Endothelial cell of umbilical vein (primary cell): Measurements from ENCODE around the gene BEAN1. TPM values are rescaled to one million over a fixed set of nuclear protein-coding genes. Genes with fewer than 3 reads are reported as not detected.

ENCODE experiments used
- BruUV-seq: library from RNA; stranded (reverse); fragments of 400-500 nt; replicated peaks from 2 replicates; lab custom pipeline; 2021; lab: Mats Ljungman, UMichigan
- CTCF ChIA-PET: fragments of 300-600, 350-600 bp; sonication (Branson Sonifier 250); formaldehyde crosslinking; loops from one replicate; lab custom pipeline; 2021; ENCODE audit warnings: antibody characterized with exemption, inconsistent platforms; lab: Charles Lee
- POLR2A ChIA-PET: fragments of 300-600, 350-600 bp; sonication (Branson Sonifier 250); formaldehyde crosslinking; loops from one replicate; lab custom pipeline; 2021; ENCODE audit warnings: antibody characterized with exemption, inconsistent platforms; lab: Charles Lee
- DNase-seq: peaks from one replicate; pipeline ENCODE4 v3.0.0-alpha.2; 2011; ENCODE audit warnings: low read depth, low spot score
- FAIRE-seq: peaks from 2 replicates; lab custom pipeline; 2011; peaks lifted over from hg19 to GRCh38; lab: Jason Lieb, UNC
- H2AFZ ChIP-seq: 2 replicates; pipeline ENCODE4 v1.6.0; 2012; ENCODE audit warnings: low read depth, low read length, control low read depth, inconsistent platforms
- H3K27ac ChIP-seq: 2 replicates; pipeline ENCODE4 v1.5.1; 2011; ENCODE audit warnings: low read depth, mild to moderate bottlenecking, control low read depth, low read length, moderate library complexity; ENCODE audit not compliant: insufficient read depth
- H3K27me3 ChIP-seq, 2 experiments: 2 replicates each; pipeline versions ENCODE4 v1.6.0 to v1.6.1; 2011; ENCODE audit warnings: low read length in 2 of 2, mixed read lengths in 1 of 2; ENCODE audit not compliant: control insufficient read depth in 2 of 2, insufficient read depth in 2 of 2
- H3K36me3 ChIP-seq, 2 experiments: 2 replicates in 1 of 2; 3 replicates in 1 of 2; pipeline ENCODE4 v1.5.1; 2011; ENCODE audit warnings: low read length in 2 of 2, mild to moderate bottlenecking in 1 of 2, moderate library complexity in 1 of 2; ENCODE audit not compliant: control insufficient read depth in 2 of 2, insufficient read depth in 2 of 2; ENCODE audit errors: extremely low read depth in 1 of 2
- H3K4me1 ChIP-seq: 3 replicates; pipeline ENCODE4 v1.5.1; 2011; ENCODE audit warnings: mild to moderate bottlenecking, low read length; ENCODE audit not compliant: control insufficient read depth, insufficient read depth; ENCODE audit errors: extremely low read depth
- H3K4me2 ChIP-seq: 2 replicates; pipeline ENCODE4 v1.6.1; 2011; ENCODE audit warnings: low read length, control low read depth, mixed read lengths; ENCODE audit not compliant: insufficient read depth
- H3K4me3 ChIP-seq, 3 experiments: fragments of 200-600 bp in 1 of 3; sonication (generic), shearing (Covaris generic) in 1 of 3; replicated peaks in 1 of 3; 2 replicates each; pipeline ENCODE4 v1.5.1; 2011 to 2016; ENCODE audit warnings: control low read depth in 3 of 3, low read length in 3 of 3, mild to moderate bottlenecking in 2 of 3, inconsistent platforms in 1 of 3, low read depth in 1 of 3, moderate library complexity in 1 of 3; ENCODE audit not compliant: insufficient read depth in 1 of 3
- H3K79me2 ChIP-seq: 2 replicates; pipeline ENCODE4 v1.6.0; 2012; ENCODE audit warnings: low read length, inconsistent platforms; ENCODE audit not compliant: control insufficient read depth, insufficient read depth
- H3K9ac ChIP-seq: replicated peaks from 2 replicates; pipeline ENCODE3; 2011; ENCODE audit warnings: low read length, control low read depth; ENCODE audit not compliant: insufficient read depth; ENCODE audit errors: extremely low read depth
- H3K9me1 ChIP-seq: replicated peaks from 3 replicates; pipeline ENCODE4 v1.6.0; 2011; ENCODE audit warnings: mild to moderate bottlenecking, low read length; ENCODE audit not compliant: control insufficient read depth, insufficient read depth; ENCODE audit errors: extremely low read depth
- H3K9me3 ChIP-seq: replicated peaks from 2 replicates; pipeline ENCODE4 v1.5.1; 2012; ENCODE audit warnings: low read length, inconsistent platforms; ENCODE audit not compliant: control insufficient read depth, insufficient read depth
- H4K20me1 ChIP-seq: replicated peaks from 2 replicates; pipeline ENCODE3; 2011; ENCODE audit warnings: mild to moderate bottlenecking, low read length; ENCODE audit not compliant: control insufficient read depth, insufficient read depth; ENCODE audit errors: extremely low read depth
- CTCF ChIP-seq, 2 donors: IDR thresholded peaks; 1 replicate in 1 of 2; 2 replicates in 1 of 2; pipeline ENCODE4 v1.5.1; 2011; ENCODE audit warnings: low read length in 2 of 2, mild to moderate bottlenecking in 2 of 2, moderate library complexity in 2 of 2, control low read depth in 1 of 2, inconsistent platforms in 1 of 2, low read depth in 1 of 2; ENCODE audit not compliant: insufficient read depth in 1 of 2; ENCODE audit errors: extremely low read depth in 1 of 2
- EZH2 ChIP-seq: IDR thresholded peaks from 2 replicates; pipeline ENCODE4 v1.6.1; 2012; ENCODE audit warnings: borderline replicate concordance, low read depth, mild to moderate bottlenecking, moderate library complexity, low read length, inconsistent platforms; ENCODE audit not compliant: severe bottlenecking
- FOS ChIP-seq: IDR thresholded peaks from 2 replicates; pipeline ENCODE4 v1.6.1; 2011; ENCODE audit warnings: mild to moderate bottlenecking, low read length, moderate library complexity, borderline replicate concordance; ENCODE audit not compliant: insufficient read depth
- GATA2 ChIP-seq: IDR thresholded peaks from 2 replicates; pipeline ENCODE4 v1.7.0; 2011; ENCODE audit warnings: low read depth, mild to moderate bottlenecking, moderate library complexity, mixed read lengths, low read length; ENCODE audit not compliant: insufficient read length, insufficient read depth
- JUN ChIP-seq: IDR thresholded peaks from 2 replicates; pipeline ENCODE4 v1.6.1; 2011; ENCODE audit warnings: borderline replicate concordance, low read depth; ENCODE audit not compliant: insufficient read length, insufficient read depth
- MAX ChIP-seq: IDR thresholded peaks from 2 replicates; pipeline ENCODE4 v1.6.1; 2011; ENCODE audit not compliant: insufficient read depth, insufficient read length
- MYC ChIP-seq: IDR thresholded peaks from one replicate; pipeline ENCODE4 v1.6.1; 2011; ENCODE audit warnings: mild to moderate bottlenecking, low read depth, low read length
- POLR2A ChIP-seq: IDR thresholded peaks from 2 replicates; pipeline ENCODE4 v1.6.1; 2012; ENCODE audit warnings: low read depth, mild to moderate bottlenecking, control low read depth, low read length
- dilution Hi-C: fragments of 300-500 bp; cut with MboI; formaldehyde crosslinking; loops from one replicate; pipeline ENCODE4 v1.15.0; 2019; ENCODE audit warnings: low sequenced_read_pairs; ENCODE audit not compliant: extremely low pct_ligation_motif_present
- intact Hi-C: fragments of 100-400 bp; cut with micrococcal nuclease; formaldehyde crosslinking; loops from one replicate; pipeline ENCODE4 v1.10.0; 2022
- polyA plus RNA-seq, 4 experiments: library from polyadenylated mRNA; depleted of rRNA in 3 of 4; stranded (reverse) in 3 of 4; unstranded in 1 of 4; fragments of >200 nt; gene quantifications; 2 replicates each; pipeline versions ENCODE4 v1.2.1 to v1.2.3, GENCODE V29; 2011 to 2012; ENCODE audit warnings: missing spikeins in 1 of 4
- total RNA-seq: library from RNA; stranded (reverse); gene quantifications from 2 replicates; pipeline ENCODE4 v1.2.3, GENCODE V29; 2021

The BEAN1 gene
- total and polyA plus RNA-seq, 2 donors (not counting 3 experiments of a cell fraction or from before 2014, with no cell fraction given) = not detected

GRCh38 chr16:66455970-66456369 is 28.9 kb downstream of the BEAN1 start:
- TF ChIP-seq MYC (no peak), GATA2 (no peak), FOS (no peak), CTCF (IDR thresholded peaks at IDR 0.05; ENCODE audit: extremely low read depth in 1 of 2, insufficient read depth in 1 of 2, low read depth in 1 of 2, low read length in 2 of 2) (no peak), POLR2A (no peak)
- H3K4me2 ChIP-seq = no peak overlapping the region
- H3K9me1 ChIP-seq = no peaks in the 10 kb centered on the region
- no peak overlapping the region for H3K9ac ChIP-seq
- peaks cover 8 to 19% of the 10 kb centered on the region in 2 experiments for H3K27me3 ChIP-seq
- H3K79me2 ChIP-seq = no peaks in the 10 kb centered on the region
- no peak overlapping the region for H2AFZ ChIP-seq
- ChIA-PET POLR2A (no interaction called here), CTCF (interaction anchor here (1.0 to 2.2 kb wide), 6 partner anchors 12 to 60 kb away, joined by 3 to 7 read pairs (median 4); no protein-coding TSS in a partner anchor)
- no peak overlapping the region for H3K4me3 ChIP-seq
- no peak overlapping the region for H3K27ac ChIP-seq
- H3K36me3 ChIP-seq = no peaks in the 10 kb centered on the region
- FAIRE-seq (no peak), DNase-seq (no peak)
- H3K9me3 ChIP-seq = no peaks in the 10 kb centered on the region
- no TSS peak for BruUV-seq
- H3K4me1 ChIP-seq = no peaks in the 10 kb centered on the region
- dilution Hi-C loops = no loop called here
- H4K20me1 ChIP-seq = no peaks in the 10 kb centered on the region
- intact Hi-C loops = no loop called here

- dilution Hi-C loops = no loop called here
- no peak for TF ChIP-seq EZH2
- TF ChIP-seq JUN = no peak
- no peak for TF ChIP-seq GATA2
- no peak for TF ChIP-seq FOS
- no peak for TF ChIP-seq CTCF (IDR thresholded peaks at IDR 0.05; ENCODE audit: extremely low read depth in 1 of 2, insufficient read depth in 1 of 2, low read depth in 1 of 2, low read length in 2 of 2)
- no peak for TF ChIP-seq MAX
- no peak for TF ChIP-seq POLR2A
- no peak for FAIRE-seq
- H4K20me1 ChIP-seq = no peaks in the 10 kb centered on the region
- no TSS peak for BruUV-seq
- H3K27ac ChIP-seq = no peak overlapping the region
- no peak overlapping the region for H2AFZ ChIP-seq
- H3K9ac ChIP-seq = no peak overlapping the region
- no peak for DNase-seq
- H3K36me3 ChIP-seq = no peaks in the 10 kb centered on the region
- H3K9me3 ChIP-seq = no peaks in the 10 kb centered on the region
- ChIA-PET POLR2A (no interaction called here), CTCF (no interaction called here)
- intact Hi-C loops = no loop called here
- no peak overlapping the region for H3K4me2 ChIP-seq
- no peaks in the 10 kb centered on the region for H3K4me1 ChIP-seq
- peaks cover 8 to 19% of the 10 kb centered on the region in 2 experiments for H3K27me3 ChIP-seq
- H3K79me2 ChIP-seq = no peaks in the 10 kb centered on the region
- H3K4me3 ChIP-seq = no peak overlapping the region
- H3K9me1 ChIP-seq = no peaks in the 10 kb centered on the region
Measured at GRCh38 chr16:66457888-66458287, 30.8 kb downstream of the BEAN1 start.
